ENCODE results near the gene NR2F2.

DNA sequence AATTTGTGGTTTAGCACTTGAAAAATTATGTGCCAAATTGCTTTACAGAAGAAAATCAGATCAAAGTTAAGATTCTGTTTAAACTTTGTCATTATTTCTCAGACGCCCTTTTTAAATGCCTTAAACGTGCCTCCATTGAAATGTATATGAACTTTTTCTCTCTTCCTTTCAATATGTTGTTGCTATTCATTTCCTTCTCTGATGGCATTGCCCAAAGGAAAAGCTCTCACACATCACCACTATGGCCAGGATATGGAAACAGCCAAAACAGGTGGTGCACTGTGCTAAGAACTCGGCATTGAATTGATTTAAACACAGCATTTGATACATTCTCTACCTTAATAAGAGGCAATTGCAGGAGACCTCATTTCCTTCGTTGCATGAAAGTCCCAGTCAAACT is 35.7 kb upstream of the NR2F2 start:
- TF ChIP-seq GATA3 (IDR thresholded peaks at IDR 0.05; ENCODE audit: low read depth, low read length) (no peak), GATA2 (IDR thresholded peaks at IDR 0.05; ENCODE audit: low read depth, low read length) (no peak)

Data from SH-SY5Y (cell line).